ENCODE measurements around the gene CCDC158.

CCDC158 gene

DNA sequence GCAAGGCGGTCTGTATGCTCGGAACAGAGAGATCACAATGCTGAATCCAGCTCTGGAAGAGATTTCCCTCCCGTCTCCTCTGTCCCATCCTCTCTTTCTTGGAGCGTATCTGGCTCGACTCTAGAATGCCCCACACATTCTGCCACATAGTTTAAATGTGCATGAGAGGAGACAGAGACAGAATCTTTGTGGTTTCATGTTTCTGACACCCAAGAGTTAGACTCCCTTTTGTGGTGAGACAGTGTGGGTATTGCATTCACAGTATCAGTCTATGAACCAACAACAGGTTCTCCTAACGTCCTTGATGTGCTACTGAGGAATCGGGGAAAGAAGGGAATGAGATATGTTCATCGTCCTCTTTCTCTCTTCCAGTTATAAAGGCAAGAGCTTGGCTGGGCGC lies 144.1 kb downstream of the CCDC158 start:
- DNase-seq, result no peak

DNA sequence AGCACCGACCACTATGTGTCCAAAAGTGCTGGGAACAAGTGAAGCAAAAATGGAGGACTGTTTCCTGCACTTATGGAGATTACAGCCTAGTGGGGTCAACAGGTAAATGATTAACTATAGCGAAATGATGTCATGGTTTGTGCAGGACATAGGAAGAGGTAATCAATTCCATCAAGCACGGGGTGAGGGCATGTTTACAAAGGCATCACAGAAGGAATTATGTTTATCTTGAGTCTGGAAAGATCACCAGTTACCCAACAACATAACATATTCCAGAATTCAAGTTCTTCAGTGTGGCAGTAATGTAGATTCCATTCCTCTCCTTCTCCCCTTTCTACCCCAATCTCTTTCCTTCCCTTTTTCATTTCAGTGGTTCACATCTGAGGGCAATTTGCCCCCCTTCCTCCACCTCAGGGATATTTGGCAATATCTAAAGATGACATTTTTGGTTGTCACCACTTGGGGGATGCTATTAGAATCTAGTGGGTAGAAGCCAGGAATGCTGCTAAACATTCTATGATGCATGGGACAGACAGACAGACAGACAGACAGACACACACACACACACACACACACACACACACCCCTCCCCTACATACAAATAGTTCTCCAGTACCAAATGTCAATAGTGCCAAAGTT lies 145.3 kb downstream of the CCDC158 start:
- DNase-seq, result no peak

DNA sequence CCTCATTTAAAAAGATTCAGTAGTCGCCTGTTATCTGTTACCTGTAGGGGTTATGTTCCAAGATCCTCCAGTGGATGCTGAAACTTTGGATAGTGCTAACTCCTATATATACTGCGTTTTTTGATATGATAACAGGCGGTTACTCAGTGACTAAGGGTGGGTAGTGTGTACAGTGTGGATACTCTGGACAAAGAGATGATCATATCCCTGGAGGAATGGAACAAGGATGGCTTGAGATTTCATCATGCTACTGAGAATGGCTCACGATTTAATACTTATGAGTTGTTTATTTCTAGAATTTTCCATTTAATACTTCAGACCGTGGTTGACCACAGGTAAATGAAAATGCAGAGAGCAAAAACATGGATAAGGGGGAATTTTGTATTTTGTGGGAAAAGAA lies 147.9 kb downstream of the CCDC158 start:
- no peak for DNase-seq

DNA sequence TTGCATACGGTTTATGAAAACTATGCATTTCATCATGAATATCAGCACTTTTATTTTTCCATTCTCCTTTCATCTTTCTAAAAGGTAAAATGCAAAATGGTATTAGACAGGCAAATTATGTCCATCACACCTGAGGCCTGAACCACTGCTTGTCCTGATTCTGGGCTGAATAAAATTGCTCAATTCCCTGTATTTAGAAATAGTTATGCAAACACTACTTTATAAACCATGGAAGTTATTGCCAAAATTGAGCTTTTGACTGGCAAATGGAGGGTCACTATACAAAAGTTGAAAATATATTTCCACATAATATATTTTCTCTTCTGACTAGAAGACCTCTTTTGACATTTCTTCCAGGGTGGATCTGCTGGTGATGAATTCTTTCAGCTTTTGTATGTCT lies 148.4 kb downstream of the CCDC158 start:
- DNase-seq, result no peak

DNA sequence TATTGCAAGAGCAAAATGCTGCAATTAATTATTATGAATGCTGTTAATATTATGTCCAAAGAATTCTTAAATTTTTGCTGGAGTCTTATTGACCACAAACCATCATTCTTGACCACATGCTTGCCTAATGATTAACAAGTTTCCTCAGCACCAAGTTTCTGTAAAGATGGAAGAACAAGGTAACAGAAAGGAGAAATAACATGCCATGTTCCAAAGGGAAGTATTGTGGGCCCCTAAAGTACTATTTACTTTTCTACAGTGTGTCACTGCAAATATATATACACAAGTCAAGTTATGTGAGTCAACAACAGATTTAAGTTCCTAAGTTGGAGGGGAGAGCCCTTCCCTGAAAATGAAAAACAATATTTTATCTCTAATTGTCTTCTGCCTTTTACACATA lies 148.9 kb downstream of the CCDC158 start:
- DNase-seq, result no peak

DNA sequence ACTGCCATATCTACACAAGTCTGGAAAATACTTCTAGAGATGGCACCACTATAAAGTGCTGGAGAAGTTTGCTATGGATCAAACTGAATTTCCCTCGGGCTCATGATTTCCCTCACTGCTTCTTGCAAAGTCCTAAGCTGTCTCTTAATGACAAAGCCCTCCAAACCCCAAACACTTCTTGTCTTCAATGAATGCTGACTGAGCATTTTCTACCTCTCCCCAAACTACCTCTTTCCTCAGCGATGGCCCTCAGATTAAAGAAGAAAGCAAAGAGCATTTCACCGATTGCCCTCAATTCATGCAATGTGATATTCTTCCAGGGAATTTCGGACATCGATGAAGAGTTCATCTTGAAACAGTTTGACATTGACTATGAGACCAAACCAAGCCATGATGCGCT lies 149.7 kb downstream of the CCDC158 start:
- DNase-seq, result no peak

DNA sequence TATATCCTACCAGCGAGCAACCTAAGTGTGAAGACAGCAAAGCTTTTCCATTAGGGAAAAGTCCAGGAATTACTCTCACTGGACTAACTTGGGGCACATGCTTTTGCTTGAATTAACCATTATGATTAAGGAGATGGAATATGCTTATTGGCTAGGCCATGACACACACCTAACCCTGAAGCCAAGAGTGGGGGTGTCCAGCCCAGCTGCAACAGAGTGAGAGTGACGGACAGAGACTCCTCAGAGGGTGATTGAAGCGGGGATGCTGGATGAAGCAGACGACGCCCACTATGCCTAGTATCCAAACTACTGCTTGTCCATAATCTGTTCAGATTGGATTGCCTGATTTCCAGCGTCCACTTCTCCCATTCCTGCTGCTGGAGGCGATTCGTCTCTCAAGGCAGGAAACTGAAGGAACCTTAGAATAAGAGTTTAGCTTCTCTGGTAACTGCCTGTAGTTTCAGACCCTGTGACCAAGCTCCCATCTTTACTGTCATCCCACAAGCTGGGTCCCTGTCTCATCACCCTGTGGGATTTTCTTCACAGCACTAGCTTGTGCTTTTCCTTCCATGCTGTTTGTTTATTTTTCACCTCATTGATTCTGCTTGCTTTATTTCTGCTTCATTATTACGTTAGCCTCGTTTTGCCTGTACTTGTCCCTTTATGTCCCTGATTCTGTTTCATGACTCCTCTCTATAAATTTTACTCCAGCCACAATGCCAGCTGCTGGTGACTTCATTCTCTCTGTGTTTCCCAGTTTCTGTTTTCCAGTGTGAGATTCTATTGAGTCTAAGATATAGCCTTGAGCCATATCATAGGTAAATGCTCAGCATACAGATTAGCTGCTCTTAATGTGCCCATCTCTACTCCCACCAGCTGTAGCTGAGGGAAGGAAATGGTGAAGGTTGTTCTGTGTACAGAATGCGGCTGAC lies 150.4 kb downstream of the CCDC158 start:
- DNase-seq, result no peak

DNA sequence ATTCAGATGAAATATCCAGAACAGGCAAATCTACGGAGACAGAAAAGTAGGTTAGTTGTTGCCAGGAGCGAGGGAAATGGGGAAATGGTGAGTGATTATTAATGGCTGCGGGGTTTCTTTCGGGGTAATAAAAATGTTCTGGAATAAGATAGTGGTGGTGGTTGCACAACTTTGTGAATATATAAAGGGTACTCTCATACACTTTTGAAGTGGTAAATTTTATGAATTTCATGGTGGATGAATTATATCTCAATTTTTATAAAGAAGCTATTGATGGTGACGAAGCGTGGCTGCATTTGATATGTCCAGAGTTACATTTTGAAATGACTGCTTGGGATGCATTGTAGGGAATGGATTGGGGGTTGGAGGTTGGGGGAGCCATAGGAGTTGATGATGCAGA lies 153.1 kb downstream of the CCDC158 start:
- DNase-seq, result no peak

DNA sequence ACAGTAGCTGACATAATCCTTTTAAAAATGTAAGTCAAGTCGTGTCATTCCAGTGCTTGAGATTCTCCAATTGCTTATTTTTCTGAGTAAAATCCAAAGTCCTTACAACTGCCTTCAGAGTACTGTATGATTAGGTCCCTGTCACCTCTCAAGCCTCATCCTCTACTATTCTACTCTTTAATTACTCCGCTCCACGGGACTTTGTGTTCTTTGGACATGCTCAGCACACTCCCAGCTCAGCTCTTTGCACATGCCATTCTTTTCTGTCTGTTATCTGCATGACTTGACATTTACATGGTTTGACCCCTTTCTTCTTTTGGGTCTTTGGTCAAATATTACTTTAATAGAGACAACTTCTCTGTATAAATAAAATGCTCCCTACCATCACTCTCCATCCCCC lies 154.3 kb downstream of the CCDC158 start:
- no peak for DNase-seq

DNA sequence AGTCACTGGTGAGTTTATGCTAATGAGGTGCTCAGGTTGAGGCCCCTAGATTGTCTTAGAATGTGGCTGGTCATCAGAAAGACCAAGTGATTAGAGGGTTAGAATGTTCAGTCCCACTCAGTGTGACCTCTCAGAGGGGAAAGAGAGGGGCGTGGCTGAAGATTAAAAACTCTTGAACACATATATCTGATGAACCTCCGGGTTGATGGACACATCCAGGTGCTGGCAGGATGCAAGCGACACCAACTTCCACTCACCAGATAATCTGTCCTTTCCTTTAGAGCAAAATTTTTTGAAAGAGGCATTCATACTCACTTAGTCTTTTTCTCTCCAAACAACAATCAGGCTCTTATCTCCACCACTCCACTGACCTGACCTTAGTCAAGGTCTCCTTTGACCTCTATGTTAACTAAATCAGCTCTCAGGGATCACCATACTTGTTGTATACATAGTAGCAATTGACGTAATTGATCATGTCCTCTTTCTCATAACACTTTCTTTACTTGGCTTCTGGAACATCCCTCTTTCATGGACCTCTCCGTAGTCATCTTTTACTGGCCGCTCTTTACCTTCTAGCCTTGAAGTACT lies 155.2 kb downstream of the CCDC158 start:
- no peak for DNase-seq
